22Rv1 (cell line): ENCODE data around the gene ZNF174.

ENCODE experiments used
- ZFX ChIP-seq: fragments of 450-650 bp; IDR thresholded peaks from 2 replicates; pipeline ENCODE4 v1.6.1; 2017; ENCODE audit warnings: antibody characterized with exemption, borderline replicate concordance
- TF ChIP-seq, protein P1 (sequence below): fragments of 450-650 bp; IDR thresholded peaks from 2 replicates; pipeline ENCODE4 v1.5.1; 2017; ENCODE audit warnings: mild to moderate bottlenecking

DNA sequence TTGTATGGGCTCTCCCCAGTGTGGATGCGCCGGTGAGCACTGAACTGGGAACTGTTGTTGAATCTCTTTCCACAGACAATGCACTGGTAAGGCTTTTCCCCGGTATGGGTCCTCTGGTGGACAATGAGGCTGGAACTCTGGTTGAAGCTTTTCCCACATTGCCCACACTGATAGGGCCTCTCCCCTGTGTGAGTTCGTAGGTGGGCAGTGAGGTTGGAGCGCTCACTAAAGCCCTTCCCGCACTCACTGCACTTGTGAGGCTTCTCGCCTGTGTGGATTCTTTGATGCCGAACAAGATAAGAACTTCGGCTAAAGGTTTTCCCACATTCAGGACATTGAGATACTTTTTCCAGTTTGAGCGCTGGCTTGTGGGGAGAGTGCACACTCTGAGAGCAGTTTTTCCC, 18.0 kb upstream of the ZNF174 start:
- TF ChIP-seq, protein P1, sequence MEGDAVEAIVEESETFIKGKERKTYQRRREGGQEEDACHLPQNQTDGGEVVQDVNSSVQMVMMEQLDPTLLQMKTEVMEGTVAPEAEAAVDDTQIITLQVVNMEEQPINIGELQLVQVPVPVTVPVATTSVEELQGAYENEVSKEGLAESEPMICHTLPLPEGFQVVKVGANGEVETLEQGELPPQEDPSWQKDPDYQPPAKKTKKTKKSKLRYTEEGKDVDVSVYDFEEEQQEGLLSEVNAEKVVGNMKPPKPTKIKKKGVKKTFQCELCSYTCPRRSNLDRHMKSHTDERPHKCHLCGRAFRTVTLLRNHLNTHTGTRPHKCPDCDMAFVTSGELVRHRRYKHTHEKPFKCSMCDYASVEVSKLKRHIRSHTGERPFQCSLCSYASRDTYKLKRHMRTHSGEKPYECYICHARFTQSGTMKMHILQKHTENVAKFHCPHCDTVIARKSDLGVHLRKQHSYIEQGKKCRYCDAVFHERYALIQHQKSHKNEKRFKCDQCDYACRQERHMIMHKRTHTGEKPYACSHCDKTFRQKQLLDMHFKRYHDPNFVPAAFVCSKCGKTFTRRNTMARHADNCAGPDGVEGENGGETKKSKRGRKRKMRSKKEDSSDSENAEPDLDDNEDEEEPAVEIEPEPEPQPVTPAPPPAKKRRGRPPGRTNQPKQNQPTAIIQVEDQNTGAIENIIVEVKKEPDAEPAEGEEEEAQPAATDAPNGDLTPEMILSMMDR = no peak
- no peak for TF ChIP-seq ZFX
